Thymus (tissue), 11 donors: ENCODE data around the gene RAD51B. TPM values are rescaled to one million over a fixed set of nuclear protein-coding genes. Genes with fewer than 3 reads are reported as not detected.

Experiments used
- DNase-seq, 9 donors: peaks; one replicate each; pipeline ENCODE4 v3.0.0-alpha.2; 2013; ENCODE audit warnings: low spot score in 9 of 9, low read depth in 6 of 9, missing footprints in 1 of 9
- H3K27ac ChIP-seq, 2 donors: one replicate each; pipeline ENCODE4 v1.5.1; 2013; ENCODE audit warnings: control low read depth in 1 of 2, low read depth in 1 of 2, low read length in 1 of 2, mild to moderate bottlenecking in 1 of 2, moderate library complexity in 1 of 2
- H3K27me3 ChIP-seq, 2 donors: one replicate each; pipeline ENCODE4 v1.5.1; 2013; ENCODE audit warnings: low read length in 1 of 2; ENCODE audit not compliant: control insufficient read depth in 2 of 2, insufficient read depth in 1 of 2
- H3K36me3 ChIP-seq, 2 donors: one replicate each; pipeline ENCODE4 v1.5.1; 2013; ENCODE audit warnings: low read length in 1 of 2, mild to moderate bottlenecking in 1 of 2, moderate library complexity in 1 of 2; ENCODE audit not compliant: control insufficient read depth in 2 of 2, insufficient read depth in 2 of 2
- H3K4me1 ChIP-seq, 2 donors: one replicate each; pipeline ENCODE4 v1.5.1; 2013; ENCODE audit warnings: low read length in 2 of 2; ENCODE audit not compliant: control insufficient read depth in 2 of 2, insufficient read depth in 2 of 2
- H3K4me3 ChIP-seq, 2 donors: one replicate each; pipeline ENCODE4 v1.5.1; 2013; ENCODE audit warnings: low read length in 2 of 2, control low read depth in 1 of 2, mild to moderate bottlenecking in 1 of 2
- H3K9me3 ChIP-seq, 2 donors: one replicate each; pipeline ENCODE4 v1.5.1; 2013; ENCODE audit warnings: low read length in 1 of 2, mild to moderate bottlenecking in 1 of 2; ENCODE audit not compliant: control insufficient read depth in 2 of 2, insufficient read depth in 1 of 2
- WGBS: extraction: QIAGEN DNeasy Blood & Tissue Kit; methylation state at CpG from one replicate; pipeline ENCODE4 v1.1.7; 2013; 5-methylcytosine and 5-hydroxymethylcytosine counted together
- polyA plus RNA-seq: library from polyadenylated mRNA; stranded (reverse); fragments of 200-250 nt; gene quantifications from one replicate; pipeline ENCODE4 v1.2.3, GENCODE V29; 2013
- total RNA-seq: library from RNA; stranded (reverse); fragments of 120-200 nt; gene quantifications from one replicate; pipeline ENCODE4 v1.2.4, GENCODE V29; 2013
- donor health status: healthy.

Gene RAD51B
- total and polyA plus RNA-seq, 2 donors = 7.8 to 17.8 TPM

GRCh38 chr14:68664225-68664681, 844.7 kb downstream of the RAD51B start:
- no peaks in the 10 kb centered on the region for H3K27me3 ChIP-seq
- H3K4me3 ChIP-seq = no peak overlapping the region
- WGBS = 93% methylated on average over 4 of the region's 4 CpGs
- H3K9me3 ChIP-seq = peaks cover 1 to 4% of the 10 kb centered on the region in 2 donors
- H3K4me1 ChIP-seq = peaks cover 0 to 20% of the 10 kb centered on the region in 2 donors
- no peak for DNase-seq
- H3K36me3 ChIP-seq = no peaks in the 10 kb centered on the region
- no peak overlapping the region for H3K27ac ChIP-seq

- Histone ChIP-seq H3K27me3 (no peaks in the 10 kb centered on the region), H3K27ac (peak overlapping the region in 1 of 2 donors; percentile 73)
Observed at GRCh38 chr14:68665131-68665530, 845.6 kb downstream of the RAD51B start.

GRCh38 chr14:68665792-68666204, 846.2 kb downstream of the RAD51B start:
- H3K27me3 ChIP-seq = no peaks in the 10 kb centered on the region
- peak overlapping the region; percentile 31 to 73 for H3K27ac ChIP-seq
- H3K36me3 ChIP-seq = no peaks in the 10 kb centered on the region
- DNase-seq = no peak
- H3K4me1 ChIP-seq = peaks cover 0 to 22% of the 10 kb centered on the region in 2 donors
- H3K9me3 ChIP-seq = no peaks in the 10 kb centered on the region
- no peak overlapping the region for H3K4me3 ChIP-seq

More at GRCh38 chr14:68665131-68665530, 845.6 kb downstream of the RAD51B start:
- Histone ChIP-seq H3K9me3 (peaks cover 0 to 4% of the 10 kb centered on the region in 2 donors), H3K4me1 (peaks cover 0 to 21% of the 10 kb centered on the region in 2 donors), H3K36me3 (no peaks in the 10 kb centered on the region), H3K4me3 (no peak overlapping the region)
- 84% methylated on average over 4 of the region's 4 CpGs for WGBS
- no peak for DNase-seq

GRCh38 chr14:68666236-68666635, 846.7 kb downstream of the RAD51B start:
- H3K4me3 ChIP-seq = no peak overlapping the region
- WGBS = 88% methylated on average over 2 of the region's 2 CpGs
- no peaks in the 10 kb centered on the region for H3K27me3 ChIP-seq
- peaks cover 0 to 24% of the 10 kb centered on the region in 2 donors for H3K4me1 ChIP-seq
- H3K9me3 ChIP-seq = no peaks in the 10 kb centered on the region
- H3K36me3 ChIP-seq = no peaks in the 10 kb centered on the region
- no peak for DNase-seq
- peak overlapping the region in 1 of 2 donors; percentile 73 for H3K27ac ChIP-seq

- peaks cover 0 to 24% of the 10 kb centered on the region in 2 donors for H3K4me1 ChIP-seq
- WGBS = 96% methylated on average over 5 of the region's 5 CpGs
- no peak overlapping the region for H3K4me3 ChIP-seq
- H3K36me3 ChIP-seq = no peaks in the 10 kb centered on the region
- H3K27me3 ChIP-seq = no peaks in the 10 kb centered on the region
- peak overlapping the region in 1 of 2 donors; percentile 73 for H3K27ac ChIP-seq
- no peaks in the 10 kb centered on the region for H3K9me3 ChIP-seq
- DNase-seq = no peak
Observed at GRCh38 chr14:68666899-68667298, 847.3 kb downstream of the RAD51B start.

GRCh38 chr14:68667313-68667791, 847.8 kb downstream of the RAD51B start:
- Histone ChIP-seq H3K4me1 (peaks cover 0 to 23% of the 10 kb centered on the region in 2 donors), H3K27me3 (no peaks in the 10 kb centered on the region), H3K36me3 (no peaks in the 10 kb centered on the region), H3K27ac (no peak overlapping the region), H3K9me3 (no peaks in the 10 kb centered on the region), H3K4me3 (no peak overlapping the region)
- no peak for DNase-seq

GRCh38 chr14:68668028-68668427, 848.4 kb downstream of the RAD51B start:
- no peak for DNase-seq
- Histone ChIP-seq H3K4me3 (no peak overlapping the region), H3K4me1 (peaks cover 0 to 22% of the 10 kb centered on the region in 2 donors), H3K27ac (no peak overlapping the region), H3K27me3 (no peaks in the 10 kb centered on the region), H3K9me3 (no peaks in the 10 kb centered on the region), H3K36me3 (no peaks in the 10 kb centered on the region)
- 96% methylated on average over 4 of the region's 4 CpGs for WGBS

GRCh38 chr14:68668531-68668930, 849.0 kb downstream of the RAD51B start:
- no peaks in the 10 kb centered on the region for H3K27me3 ChIP-seq
- peaks cover 0 to 22% of the 10 kb centered on the region in 2 donors for H3K4me1 ChIP-seq
- H3K27ac ChIP-seq = no peak overlapping the region
- H3K9me3 ChIP-seq = no peaks in the 10 kb centered on the region
- no peaks in the 10 kb centered on the region for H3K36me3 ChIP-seq
- DNase-seq = no peak
- no peak overlapping the region for H3K4me3 ChIP-seq
- WGBS = 90% methylated on average over 7 of the region's 7 CpGs

GRCh38 chr14:68669111-68669511, 849.5 kb downstream of the RAD51B start:
- Histone ChIP-seq H3K9me3 (no peaks in the 10 kb centered on the region), H3K36me3 (no peaks in the 10 kb centered on the region), H3K4me3 (no peak overlapping the region), H3K27me3 (no peaks in the 10 kb centered on the region), H3K27ac (peak overlapping the region in 1 of 2 donors; percentile 20), H3K4me1 (peaks cover 0 to 22% of the 10 kb centered on the region in 2 donors)
- DNase-seq = no peak
- 77% methylated on average over 3 of the region's 3 CpGs for WGBS
